ENCODE results near the gene STS.

STS gene

GRCh38 chrX:7184816-7185215 lies 37.3 kb downstream of the STS start:
- TF ChIP-seq CTCF (IDR thresholded peaks at IDR 0.05; ENCODE audit: low read depth, low read length) = no peak
- no peak for DNase-seq (ENCODE audit: extremely low read depth, low read depth)

GRCh38 chrX:7188672-7189071 lies 41.2 kb downstream of the STS start:
- TF ChIP-seq CTCF (IDR thresholded peaks at IDR 0.05; ENCODE audit: low read depth, low read length) = no peak
- DNase-seq (ENCODE audit: extremely low read depth, low read depth) = no peak

GRCh38 chrX:7190157-7190556 lies 42.6 kb downstream of the STS start:
- TF ChIP-seq CTCF (IDR thresholded peaks at IDR 0.05; ENCODE audit: low read depth, low read length) = no peak
- DNase-seq (ENCODE audit: extremely low read depth, low read depth) = no peak

GRCh38 chrX:7191681-7192110 lies 44.2 kb downstream of the STS start:
- no peak for DNase-seq (ENCODE audit: extremely low read depth, low read depth)
- peak; percentile 15 for TF ChIP-seq CTCF (IDR thresholded peaks at IDR 0.05; ENCODE audit: low read depth, low read length)

- no peak for DNase-seq (ENCODE audit: extremely low read depth, low read depth)
- no peak for TF ChIP-seq CTCF (IDR thresholded peaks at IDR 0.05; ENCODE audit: low read depth, low read length)
Observed at GRCh38 chrX:7192871-7193270, 45.4 kb downstream of the STS start.

- no peak for DNase-seq (ENCODE audit: extremely low read depth, low read depth)
- no peak for TF ChIP-seq CTCF (IDR thresholded peaks at IDR 0.05; ENCODE audit: low read depth, low read length)
Observed at GRCh38 chrX:7194606-7195005, 47.1 kb downstream of the STS start.
